ENCODE results near the gene MED26. TPM values are rescaled to one million over a fixed set of nuclear protein-coding genes. Genes with fewer than 3 reads are reported as not detected.

Gene MED26
- total and polyA plus RNA-seq, 8 donors, result 0.58 to 41.7 (median 4.3) TPM

GRCh38 chr19:16607819-16608218 is 20.2 kb downstream of the MED26 start:
- no peak for DNase-seq
- intact Hi-C loops (cut with DNase I; ENCODE audit: low total_unique reads), result no loop called here
- H3K4me3 ChIP-seq, result no peak overlapping the region

GRCh38 chr19:16605553-16605994 is 22.4 kb downstream of the MED26 start:
- whole genome bisulfite sequencing, 5 donors, result 46 to 64% (median 55%) methylated on average over 7 to 8 of the region's 8 CpGs
- Histone ChIP-seq H3K36me3 (peaks cover 0 to 5% (median 0%) of the 10 kb centered on the region in 4 donors), H3K4me1 (peaks cover 34 to 82% (median 63%) of the 10 kb centered on the region in 4 donors), H3K27ac (peak overlapping the region in 3 of 5 donors; percentile 7 to 87 (median 38)), H3K9me3 (no peaks in the 10 kb centered on the region), H3K27me3 (no peaks in the 10 kb centered on the region), H3K4me3 (no peak overlapping the region)
- no peak for DNase-seq
- intact Hi-C loops (cut with DNase I; ENCODE audit: low total_unique reads), result no loop called here
- TF ChIP-seq CTCF (IDR thresholded peaks at IDR 0.05), result no peak
- TF ChIP-seq POLR2AphosphoS5 (IDR thresholded peaks at IDR 0.05), result no peak
- no peak for TF ChIP-seq POLR2A (IDR thresholded peaks at IDR 0.05)
- no peak for TF ChIP-seq EP300 (IDR thresholded peaks at IDR 0.05)

More at GRCh38 chr19:16607819-16608218, 20.2 kb downstream of the MED26 start:
- no peaks in the 10 kb centered on the region for H3K9me3 ChIP-seq
- 51 to 73% (median 64%) methylated on average over 8 to 12 of the region's 12 CpGs for WGBS, 5 donors
- peak overlapping the region; percentile 75 to 89 (median 86) for H3K27ac ChIP-seq
- TF ChIP-seq POLR2AphosphoS5 (IDR thresholded peaks at IDR 0.05), result no peak
- TF ChIP-seq EP300 (IDR thresholded peaks at IDR 0.05), result no peak
- no peak for TF ChIP-seq POLR2A (IDR thresholded peaks at IDR 0.05)
- TF ChIP-seq CTCF (IDR thresholded peaks at IDR 0.05), result no peak
- H3K27me3 ChIP-seq, result no peaks in the 10 kb centered on the region
- no peaks in the 10 kb centered on the region for H3K36me3 ChIP-seq
- H3K4me1 ChIP-seq, result peaks cover 40 to 88% (median 59%) of the 10 kb centered on the region in 4 donors

GRCh38 chr19:16605115-16605514 is 22.9 kb downstream of the MED26 start:
- Histone ChIP-seq H3K27me3 (no peaks in the 10 kb centered on the region), H3K27ac (peak overlapping the region in 3 of 5 donors; percentile 7 to 87 (median 38)), H3K9me3 (no peaks in the 10 kb centered on the region), H3K4me3 (no peak overlapping the region), H3K4me1 (peaks cover 34 to 79% (median 66%) of the 10 kb centered on the region in 4 donors), H3K36me3 (peaks cover 0 to 5% (median 0%) of the 10 kb centered on the region in 4 donors)
- WGBS, 5 donors, result 84 to 91% (median 88%) methylated on average over 3 of the region's 3 CpGs
- no peak for DNase-seq
- intact Hi-C loops (cut with DNase I; ENCODE audit: low total_unique reads), result no loop called here
- TF ChIP-seq POLR2A (IDR thresholded peaks at IDR 0.05) (no peak), CTCF (IDR thresholded peaks at IDR 0.05) (no peak), EP300 (IDR thresholded peaks at IDR 0.05) (no peak), POLR2AphosphoS5 (IDR thresholded peaks at IDR 0.05) (no peak)

GRCh38 chr19:16604615-16605014 is 23.4 kb downstream of the MED26 start:
- no peak for TF ChIP-seq EP300 (IDR thresholded peaks at IDR 0.05)
- no peak for TF ChIP-seq POLR2A (IDR thresholded peaks at IDR 0.05)
- no peak for TF ChIP-seq POLR2AphosphoS5 (IDR thresholded peaks at IDR 0.05)
- TF ChIP-seq CTCF (IDR thresholded peaks at IDR 0.05), result no peak
- no peak overlapping the region for H3K4me3 ChIP-seq
- 89 to 99% (median 97%) methylated on average over 6 of the region's 6 CpGs for whole genome bisulfite sequencing, 5 donors
- peak overlapping the region in 1 of 5 donors; percentile 87 for H3K27ac ChIP-seq
- peaks cover 34 to 80% (median 71%) of the 10 kb centered on the region in 4 donors for H3K4me1 ChIP-seq
- DNase-seq, result no peak
- H3K27me3 ChIP-seq, result no peaks in the 10 kb centered on the region
- H3K9me3 ChIP-seq, result no peaks in the 10 kb centered on the region
- intact Hi-C loops (cut with DNase I; ENCODE audit: low total_unique reads), result no loop called here
- H3K36me3 ChIP-seq, result peaks cover 0 to 5% (median 0%) of the 10 kb centered on the region in 4 donors
